Measurements from ENCODE around the gene NCK1.

NCK1 gene

GRCh38 chr3:136988651-136989050 lies 126.6 kb downstream of the NCK1 start:
- no peak for DNase-seq (ENCODE audit: low read depth)

DNA sequence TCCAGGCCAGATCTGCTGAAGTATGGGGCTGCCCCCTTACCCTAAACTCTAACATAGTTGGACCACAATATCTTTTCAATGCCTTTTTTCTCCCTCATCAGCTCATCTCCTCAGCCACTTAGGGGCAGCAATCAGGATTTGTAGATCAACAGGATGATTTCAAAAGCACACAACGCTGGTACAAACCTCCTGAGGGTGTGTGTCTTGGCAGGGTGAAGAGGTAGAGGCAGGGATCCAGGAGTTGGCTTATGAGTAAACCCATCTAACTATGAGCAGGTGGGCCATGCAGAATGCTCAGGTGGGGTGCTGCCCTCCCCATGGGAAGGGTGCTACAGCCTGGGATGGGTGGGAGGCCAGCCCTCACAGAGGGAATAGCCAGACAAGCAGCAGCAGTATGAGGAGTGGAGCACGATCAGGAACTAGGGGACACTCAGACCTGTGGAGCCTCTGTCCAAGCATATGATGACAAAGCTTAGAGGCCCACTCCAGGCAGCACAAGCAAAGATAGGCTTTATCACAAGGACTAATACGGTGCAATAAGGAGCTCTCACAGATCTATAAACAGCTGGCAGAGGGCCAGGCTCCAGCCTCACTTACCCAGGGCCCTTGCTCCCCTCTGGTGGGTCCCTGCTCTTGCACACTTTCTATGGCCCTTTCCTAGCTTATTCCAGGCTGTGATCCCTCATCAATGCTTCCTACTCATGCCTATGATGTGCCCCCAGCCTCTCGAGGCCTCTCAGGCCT lies 127.9 kb downstream of the NCK1 start:
- DNase-seq (ENCODE audit: low read depth): no peak

DNA sequence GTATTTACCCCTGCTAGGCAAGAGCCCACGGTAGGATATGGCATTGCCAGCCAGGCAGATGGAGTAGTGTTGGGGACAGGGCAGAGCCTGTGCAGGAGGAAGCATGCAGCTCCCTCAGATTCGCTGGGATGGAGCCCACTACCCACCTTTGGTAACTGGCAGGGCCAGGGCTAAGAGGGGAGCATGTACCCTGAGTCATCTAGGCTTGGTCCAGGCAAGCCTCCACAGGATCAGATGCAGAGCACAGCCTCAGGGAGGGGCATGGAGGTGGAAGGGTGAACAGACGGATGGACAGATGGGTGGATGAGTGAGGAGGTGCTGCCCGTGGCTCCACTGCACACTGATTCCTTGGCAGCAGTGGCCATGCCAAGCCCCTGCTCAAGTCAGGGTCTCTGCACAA lies 128.8 kb downstream of the NCK1 start:
- no peak for DNase-seq (ENCODE audit: low read depth)

GRCh38 chr3:136992115-136992514 lies 130.1 kb downstream of the NCK1 start:
- no peak for DNase-seq (ENCODE audit: low read depth)

GRCh38 chr3:136994772-136995516 lies 132.9 kb downstream of the NCK1 start:
- no peak for DNase-seq (ENCODE audit: low read depth)

GRCh38 chr3:136995652-136996051 lies 133.6 kb downstream of the NCK1 start:
- no peak for DNase-seq (ENCODE audit: low read depth)
